Testis (tissue), 2 donors: ENCODE measurements around the gene SMAP1.

Experiments
- POLR2A ChIP-seq: fragments of 450-650 bp; IDR thresholded peaks from one replicate; pipeline ENCODE4 v1.6.1; 2017; ENCODE audit warnings: antibody characterized with exemption, mild to moderate bottlenecking, moderate library complexity
- TF ChIP-seq, protein P1 (sequence below), 3 experiments: fragments of 450-650 bp in 2 of 3; fragments of 200-600 bp in 1 of 3; sonication (generic) in 1 of 3; IDR thresholded peaks; one replicate each; pipeline ENCODE4 v1.5.1; 2016 to 2019; ENCODE audit warnings: antibody characterized with exemption in 3 of 3, mild to moderate bottlenecking in 2 of 3, moderate library complexity in 1 of 3

DNA sequence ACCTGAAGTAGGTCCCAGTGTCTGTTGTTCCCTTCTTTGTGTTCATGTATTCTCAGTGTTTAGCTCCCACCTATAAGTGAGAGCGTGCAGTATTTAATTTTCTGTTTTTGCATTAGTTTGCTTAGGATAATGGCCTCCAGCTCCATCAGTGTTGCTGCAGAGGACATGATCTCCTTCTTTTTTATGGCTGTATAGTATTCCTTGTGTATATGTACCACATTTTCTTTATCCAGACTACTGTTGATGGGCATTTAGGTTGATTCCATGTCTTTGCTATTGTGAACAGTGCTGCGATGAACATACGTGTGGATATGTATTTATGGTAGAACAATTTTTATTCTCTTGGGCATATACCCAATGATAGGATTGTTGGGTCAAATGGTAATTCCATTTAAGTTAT lies 163.7 kb downstream of the SMAP1 start:
- TF ChIP-seq, protein P1, sequence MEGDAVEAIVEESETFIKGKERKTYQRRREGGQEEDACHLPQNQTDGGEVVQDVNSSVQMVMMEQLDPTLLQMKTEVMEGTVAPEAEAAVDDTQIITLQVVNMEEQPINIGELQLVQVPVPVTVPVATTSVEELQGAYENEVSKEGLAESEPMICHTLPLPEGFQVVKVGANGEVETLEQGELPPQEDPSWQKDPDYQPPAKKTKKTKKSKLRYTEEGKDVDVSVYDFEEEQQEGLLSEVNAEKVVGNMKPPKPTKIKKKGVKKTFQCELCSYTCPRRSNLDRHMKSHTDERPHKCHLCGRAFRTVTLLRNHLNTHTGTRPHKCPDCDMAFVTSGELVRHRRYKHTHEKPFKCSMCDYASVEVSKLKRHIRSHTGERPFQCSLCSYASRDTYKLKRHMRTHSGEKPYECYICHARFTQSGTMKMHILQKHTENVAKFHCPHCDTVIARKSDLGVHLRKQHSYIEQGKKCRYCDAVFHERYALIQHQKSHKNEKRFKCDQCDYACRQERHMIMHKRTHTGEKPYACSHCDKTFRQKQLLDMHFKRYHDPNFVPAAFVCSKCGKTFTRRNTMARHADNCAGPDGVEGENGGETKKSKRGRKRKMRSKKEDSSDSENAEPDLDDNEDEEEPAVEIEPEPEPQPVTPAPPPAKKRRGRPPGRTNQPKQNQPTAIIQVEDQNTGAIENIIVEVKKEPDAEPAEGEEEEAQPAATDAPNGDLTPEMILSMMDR (IDR thresholded peaks at IDR 0.05), result no peak
- no peak for TF ChIP-seq POLR2A
